ENCODE data around the gene HIC1.

The HIC1 gene

GRCh38 chr17:2108170-2108569 lies 53.3 kb downstream of the HIC1 start:
- DNase-seq (ENCODE audit: low read depth in 1 of 2, low spot score in 1 of 2), result no peak
- TF ChIP-seq CTCF (IDR thresholded peaks at IDR 0.05; ENCODE audit: insufficient read depth, low read length) (no peak), GABPA (IDR thresholded peaks at IDR 0.05; ENCODE audit: low read depth) (no peak), SPI1 (IDR thresholded peaks at IDR 0.05; ENCODE audit: borderline replicate concordance, low read depth) (no peak), REST (IDR thresholded peaks at IDR 0.05; ENCODE audit: insufficient replicate concordance, low read depth) (no peak), POLR2AphosphoS5 (IDR thresholded peaks at IDR 0.05; ENCODE audit: low read depth) (no peak)
- H3K4me3 ChIP-seq (replicated peaks; ENCODE audit: insufficient read depth, low read length), result no peak overlapping the region
- H3K27me3 ChIP-seq (ENCODE audit: insufficient read depth, poor library complexity, severe bottlenecking), result no peaks in the 10 kb centered on the region
- no peak overlapping the region for H3K27ac ChIP-seq (replicated peaks)

DNA sequence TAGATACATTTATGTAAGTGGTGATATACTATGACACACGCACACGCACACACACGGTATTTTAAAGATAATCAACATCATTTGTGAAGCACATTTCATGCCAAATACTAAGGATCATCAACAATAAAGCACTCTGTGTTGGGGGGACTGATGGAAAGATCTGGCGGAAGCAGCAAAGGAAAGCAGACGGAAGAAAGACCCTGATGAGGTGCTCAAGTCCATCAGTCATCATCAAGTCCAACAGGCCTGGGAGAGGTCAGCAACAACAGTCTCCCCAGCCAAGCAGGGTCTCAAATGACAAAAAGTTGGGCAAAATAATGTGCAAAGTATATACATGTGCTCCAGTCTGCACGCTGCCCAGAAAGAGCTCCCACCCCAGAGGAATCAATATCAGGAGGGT lies 55.5 kb downstream of the HIC1 start:
- no peaks in the 10 kb centered on the region for H3K27me3 ChIP-seq (ENCODE audit: insufficient read depth, poor library complexity, severe bottlenecking)
- H3K4me3 ChIP-seq (replicated peaks; ENCODE audit: insufficient read depth, low read length), result no peak overlapping the region
- no peak overlapping the region for H3K27ac ChIP-seq (replicated peaks)
- no peak for DNase-seq (ENCODE audit: low read depth in 1 of 2, low spot score in 1 of 2)
- TF ChIP-seq GABPA (IDR thresholded peaks at IDR 0.05; ENCODE audit: low read depth), result no peak
- TF ChIP-seq REST (IDR thresholded peaks at IDR 0.05; ENCODE audit: insufficient replicate concordance, low read depth), result no peak
- no peak for TF ChIP-seq SPI1 (IDR thresholded peaks at IDR 0.05; ENCODE audit: borderline replicate concordance, low read depth)
- no peak for TF ChIP-seq CTCF (IDR thresholded peaks at IDR 0.05; ENCODE audit: insufficient read depth, low read length)
- TF ChIP-seq POLR2AphosphoS5 (IDR thresholded peaks at IDR 0.05; ENCODE audit: low read depth), result no peak

GRCh38 chr17:2111691-2112090 lies 56.8 kb downstream of the HIC1 start:
- Histone ChIP-seq H3K27ac (replicated peaks) (no peak overlapping the region), H3K27me3 (ENCODE audit: insufficient read depth, poor library complexity, severe bottlenecking) (no peaks in the 10 kb centered on the region), H3K4me3 (replicated peaks; ENCODE audit: insufficient read depth, low read length) (no peak overlapping the region)
- TF ChIP-seq POLR2AphosphoS5 (IDR thresholded peaks at IDR 0.05; ENCODE audit: low read depth), result no peak
- TF ChIP-seq GABPA (IDR thresholded peaks at IDR 0.05; ENCODE audit: low read depth), result no peak
- TF ChIP-seq SPI1 (IDR thresholded peaks at IDR 0.05; ENCODE audit: borderline replicate concordance, low read depth), result no peak
- no peak for TF ChIP-seq CTCF (IDR thresholded peaks at IDR 0.05; ENCODE audit: insufficient read depth, low read length)
- TF ChIP-seq REST (IDR thresholded peaks at IDR 0.05; ENCODE audit: insufficient replicate concordance, low read depth), result no peak
- DNase-seq (ENCODE audit: low read depth in 1 of 2, low spot score in 1 of 2), result no peak

Small RNAs within 50 kb of the gene (microRNA-seq; reads per million reads assigned to microRNA genes)
- 297 reads per million, percentile 79 among the genes with 10 or more reads in this experiment for gene MIR132
- 38.3 reads per million, percentile 56 among the genes with 10 or more reads in this experiment for gene MIR212

Measured in HL-60 (cell line).